ENCODE data around the gene PAPPA.

The PAPPA gene

DNA sequence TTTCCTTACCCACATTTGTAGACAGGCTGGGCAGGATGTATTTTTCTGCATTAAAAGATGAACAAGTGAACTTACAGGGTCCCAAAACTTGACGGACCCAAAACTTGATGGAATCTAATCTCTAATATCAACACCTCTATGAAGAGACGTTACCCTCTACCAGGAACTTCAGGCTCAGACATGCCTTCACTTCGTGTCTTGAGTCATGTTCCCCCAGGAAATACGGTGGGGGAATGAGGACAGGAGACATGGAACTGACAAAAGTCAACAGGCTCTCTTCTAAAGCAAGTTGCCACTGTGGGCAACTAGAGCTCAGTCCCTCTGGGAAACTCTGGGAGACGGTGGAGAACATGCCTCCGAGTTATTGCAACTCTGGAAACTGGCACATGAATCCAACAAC, 196.1 kb downstream of the PAPPA start:
- DNase-seq (ENCODE audit: low read depth): no peak

- DNase-seq (ENCODE audit: low read depth): no peak
These were observed 196.6 kb downstream of the PAPPA start for GRCh38 chr9:116350213-116350612.

- no peak for DNase-seq (ENCODE audit: low read depth)
These were observed 199.4 kb downstream of the PAPPA start for GRCh38 chr9:116352958-116353357.

DNA sequence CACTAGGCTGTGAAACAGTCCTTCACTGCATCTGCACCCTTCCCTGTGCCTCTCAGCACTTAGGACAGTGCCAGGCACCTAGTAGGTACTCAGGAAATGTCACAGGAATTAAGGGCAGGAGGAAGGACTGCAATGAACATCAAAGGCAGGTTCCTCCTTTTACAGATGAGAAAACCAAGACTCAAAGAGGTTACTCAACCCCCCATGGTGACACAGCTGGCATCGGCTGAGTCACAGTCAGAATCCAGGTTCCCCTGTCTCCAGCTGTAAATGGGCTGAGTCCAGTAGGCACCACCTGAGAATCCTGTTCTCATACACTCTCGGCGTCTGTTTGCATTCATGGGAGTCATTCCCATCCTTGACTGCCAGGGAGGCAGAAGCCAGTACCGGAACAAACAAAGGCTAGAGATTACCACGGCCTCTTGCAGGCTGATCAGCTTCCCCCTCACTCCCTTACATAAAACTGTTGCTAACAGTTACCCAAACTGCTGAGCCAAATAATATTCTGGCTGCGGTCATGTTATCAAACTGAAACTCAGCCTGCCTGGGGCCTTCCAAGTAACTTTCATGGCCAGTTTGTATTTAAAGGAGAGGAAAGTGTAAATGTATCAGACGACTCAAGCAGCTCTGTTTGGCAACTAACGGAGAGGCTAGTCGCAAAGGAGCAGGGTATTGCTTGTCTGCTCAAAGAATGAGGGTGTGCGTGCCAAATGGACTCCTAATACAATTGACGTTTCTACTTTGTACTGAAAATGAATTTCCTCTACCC, 201.7 kb downstream of the PAPPA start:
- no peak for DNase-seq (ENCODE audit: low read depth)

- no peak for DNase-seq (ENCODE audit: low read depth)
These were observed 204.7 kb downstream of the PAPPA start for GRCh38 chr9:116358251-116358650.

- DNase-seq (ENCODE audit: low read depth): no peak
These were observed 206.4 kb downstream of the PAPPA start for GRCh38 chr9:116360016-116360415.

DNA sequence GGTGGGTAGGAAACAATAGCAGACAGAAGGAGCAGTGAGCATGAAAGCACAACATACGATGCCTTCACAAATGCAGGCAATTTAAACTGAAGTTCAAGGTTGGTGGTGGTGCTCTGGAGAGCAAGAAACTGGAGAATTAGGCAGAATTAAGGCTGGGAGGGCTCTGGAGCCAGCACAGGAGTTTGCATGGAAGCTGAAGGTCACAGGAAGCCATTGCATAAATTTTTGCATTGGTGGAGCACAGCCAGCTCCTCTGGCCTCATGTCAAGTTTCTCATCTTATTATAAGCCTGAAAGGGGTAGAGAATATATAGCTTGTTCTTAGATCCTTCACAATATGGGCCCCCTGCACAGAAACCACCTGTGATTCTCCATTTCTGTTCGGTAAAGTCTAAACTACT, 207.4 kb downstream of the PAPPA start:
- DNase-seq (ENCODE audit: low read depth): no peak

GRCh38 chr9:116361547-116361946, 208.0 kb downstream of the PAPPA start:
- no peak for DNase-seq (ENCODE audit: low read depth)

- DNase-seq (ENCODE audit: low read depth): no peak
These were observed 208.9 kb downstream of the PAPPA start for GRCh38 chr9:116362493-116362892.

DNA sequence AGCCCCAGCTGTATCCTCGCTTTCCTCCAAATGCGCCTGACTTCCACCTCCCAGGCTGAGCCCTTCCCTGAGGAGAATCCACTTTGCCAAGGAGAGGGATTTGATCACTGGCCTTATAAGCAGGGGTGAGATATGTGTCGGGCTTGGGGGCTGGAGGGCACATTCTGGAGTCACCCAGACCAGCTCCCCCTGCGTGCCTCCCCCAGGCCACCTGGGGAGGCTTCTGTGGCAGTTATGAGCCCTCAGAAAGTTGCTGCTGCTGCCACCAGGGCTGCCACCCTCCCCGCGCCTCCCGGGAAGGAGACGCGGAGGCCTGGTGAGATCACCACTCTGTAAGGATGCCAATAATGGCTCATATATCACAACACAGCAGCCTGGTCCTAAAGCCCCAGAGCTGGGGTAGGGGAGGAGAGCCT, 211.5 kb downstream of the PAPPA start:
- no peak for DNase-seq (ENCODE audit: low read depth)

- DNase-seq (ENCODE audit: low read depth): no peak
These were observed 212.7 kb downstream of the PAPPA start for GRCh38 chr9:116366241-116366640.

DNA sequence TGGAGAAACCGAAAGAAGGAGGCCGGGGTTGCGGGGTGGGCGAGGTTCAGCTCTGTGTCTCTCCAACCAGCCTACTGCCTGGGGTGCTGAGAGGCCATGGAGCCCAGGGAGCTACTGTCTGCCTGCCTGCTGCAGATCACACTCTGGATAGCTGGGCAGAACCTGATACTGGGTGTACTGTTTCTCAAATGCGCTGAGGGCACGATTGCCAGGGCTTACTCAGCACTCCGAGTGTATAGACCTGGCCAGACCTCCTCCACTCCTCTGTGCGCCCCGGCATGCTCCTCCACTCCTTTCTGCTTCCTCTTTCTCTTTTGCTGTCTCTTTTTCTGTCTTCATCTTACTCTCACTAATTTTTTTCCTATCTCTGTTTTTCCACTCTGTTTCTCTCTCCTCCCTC, 215.1 kb downstream of the PAPPA start:
- DNase-seq (ENCODE audit: low read depth): no peak

GRCh38 chr9:116369706-116370105, 216.1 kb downstream of the PAPPA start:
- DNase-seq (ENCODE audit: low read depth): no peak

DNA sequence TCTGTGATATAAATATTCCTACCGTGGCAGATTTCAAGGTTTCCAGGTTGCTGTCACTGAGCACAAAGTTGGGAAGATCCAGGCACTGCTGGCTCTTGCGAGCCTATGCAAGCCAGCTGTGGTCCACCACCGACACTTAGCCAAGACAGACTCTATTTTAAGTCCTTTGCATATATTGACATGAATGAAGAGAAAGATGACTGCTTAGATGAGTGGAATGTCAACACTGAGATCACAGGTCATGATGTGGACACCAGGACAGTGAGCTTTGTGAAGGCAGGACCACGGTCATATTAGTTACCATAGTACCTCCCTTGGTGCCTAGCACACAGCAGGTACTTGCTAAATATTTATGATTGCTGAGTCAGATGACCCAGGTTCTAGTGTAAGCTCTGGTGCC, 217.0 kb downstream of the PAPPA start:
- DNase-seq (ENCODE audit: low read depth): no peak

- no peak for DNase-seq (ENCODE audit: low read depth)
These were observed 218.6 kb downstream of the PAPPA start for GRCh38 chr9:116372081-116372673.

GRCh38 chr9:116372786-116373185, 219.2 kb downstream of the PAPPA start:
- no peak for DNase-seq (ENCODE audit: low read depth)

DNA sequence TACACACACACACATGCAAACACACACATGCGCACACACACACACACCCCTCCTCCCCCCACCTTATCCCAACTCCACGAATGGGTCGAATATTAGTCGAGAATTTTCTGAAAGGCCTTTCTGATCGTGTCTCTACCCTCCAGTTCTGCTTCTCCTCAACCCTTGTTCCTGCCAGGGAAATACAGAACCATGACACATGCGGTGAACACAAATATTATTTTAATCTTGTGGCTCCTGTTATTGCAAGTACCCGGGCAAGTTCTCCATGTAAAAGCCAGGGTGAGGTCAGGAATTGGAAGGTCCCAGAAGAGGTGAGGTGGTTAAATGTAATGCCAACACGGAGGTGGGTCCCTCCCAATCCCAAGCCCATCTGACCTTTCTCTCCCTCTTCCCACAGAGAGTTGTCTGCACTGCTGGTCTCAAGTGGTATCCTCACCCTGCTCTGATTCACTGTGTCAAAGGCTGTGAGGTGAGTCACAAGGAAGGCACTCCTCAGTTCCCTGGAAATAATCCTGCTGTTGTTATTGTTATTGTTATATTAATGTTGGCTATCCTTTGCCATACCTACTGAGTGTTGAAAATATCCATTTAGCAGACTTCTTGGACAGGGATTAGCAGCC, 223.7 kb downstream of the PAPPA start:
- no peak for DNase-seq (ENCODE audit: low read depth)

- DNase-seq (ENCODE audit: low read depth): no peak
These were observed 225.3 kb downstream of the PAPPA start for GRCh38 chr9:116378873-116379272.

DNA sequence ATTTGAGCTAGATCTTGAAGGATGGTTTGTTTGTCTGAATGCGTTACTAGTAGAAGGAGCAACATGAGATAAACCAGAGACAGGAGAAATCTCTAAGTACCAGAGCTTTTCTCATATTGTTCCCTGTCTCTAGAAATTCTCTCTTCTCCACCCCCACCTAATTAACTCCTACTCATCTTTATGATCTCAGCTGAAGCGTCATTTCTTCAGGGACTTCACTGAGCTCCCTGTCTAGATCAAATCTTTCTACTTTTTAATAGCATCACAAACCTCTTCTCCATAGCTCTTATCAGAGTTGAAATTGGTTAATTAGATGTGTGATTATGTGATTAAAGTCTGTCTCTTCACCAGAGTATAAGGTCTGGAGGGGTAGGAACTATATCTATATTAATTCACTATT, 226.2 kb downstream of the PAPPA start:
- DNase-seq (ENCODE audit: low read depth): no peak

GRCh38 chr9:116380496-116380995, 227.0 kb downstream of the PAPPA start:
- no peak for DNase-seq (ENCODE audit: low read depth)

- DNase-seq (ENCODE audit: low read depth): no peak
These were observed 227.8 kb downstream of the PAPPA start for GRCh38 chr9:116381350-116381749.

- DNase-seq (ENCODE audit: low read depth): no peak
These were observed 228.5 kb downstream of the PAPPA start for GRCh38 chr9:116382053-116382452.

DNA sequence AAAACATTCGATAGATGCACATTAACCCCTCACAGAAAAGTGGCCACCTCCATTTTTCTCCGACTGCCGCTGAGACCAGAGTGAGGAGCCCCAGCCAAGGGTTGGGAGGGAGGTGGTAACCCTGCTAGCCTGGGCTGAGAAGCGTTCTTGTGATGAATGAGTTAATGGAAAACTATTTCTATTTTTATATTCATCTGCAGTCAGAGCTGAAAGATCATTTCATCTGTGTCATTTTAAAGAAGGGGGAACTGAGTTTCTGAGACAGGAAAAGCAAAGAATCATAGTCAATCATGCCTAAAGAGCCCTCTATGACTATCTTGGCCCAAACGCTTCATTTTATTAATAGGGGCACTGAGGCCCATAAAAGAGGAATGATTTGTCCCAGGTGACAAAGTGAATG, 229.5 kb downstream of the PAPPA start:
- DNase-seq (ENCODE audit: low read depth): no peak

All from stimulated activated CD8-positive, alpha-beta memory T cell treated with anti-CD3 and anti-CD28 coated beads, Interleukin-12 subunit alpha, Interleukin-12 subunit beta, amount 100 ng/mL, for 4 hours (primary cell).